Spleen (tissue), 7 donors: ENCODE measurements around the gene SORCS1.

Experiments used
- CTCF ChIP-seq, 11 experiments: fragments of 200-600 bp in 7 of 11; fragments of 450-650 bp in 4 of 11; sonication (generic) in 4 of 11; IDR thresholded peaks in 8 of 11; conservative IDR thresholded peaks in 3 of 11; 1 replicate in 7 of 11; 2 replicates in 4 of 11; pipeline versions ENCODE4 v1.4.0 to v1.8.0; 2016 to 2021; ENCODE audit warnings: antibody characterized with exemption in 11 of 11, inconsistent platforms in 4 of 11, mild to moderate bottlenecking in 1 of 11
- POLR2A ChIP-seq, 3 donors: fragments of 450-650 bp; IDR thresholded peaks; one replicate each; pipeline ENCODE4 v1.5.1; 2017; ENCODE audit warnings: antibody characterized with exemption in 3 of 3, mild to moderate bottlenecking in 1 of 3
- donor health status: DM: no; HTN: no; CAD: no; lungs with moderate emphysema.
- donor health status: DM: no; HTN: no; CAD: no.
- donor health status: DM: no; HTN: no; CAD: no.

GRCh38 chr10:107013258-107014006, 151.1 kb downstream of the SORCS1 start:
- TF ChIP-seq POLR2A (IDR thresholded peaks at IDR 0.05) (no peak), CTCF (IDR thresholded peaks at IDR 0.05 in 8 of 11, conservative IDR thresholded peaks at IDR 0.05 in 3 of 11) (no peak)
